GM12801 (cell line): ENCODE measurements around the gene USP24.

Experiments
- CTCF ChIP-seq: IDR thresholded peaks from one replicate; pipeline ENCODE4 v1.5.1; 2011; ENCODE audit warnings: control low read depth; ENCODE audit not compliant: insufficient read length; ENCODE audit errors: extremely low read depth

USP24 gene

GRCh38 chr1:55172687-55173086, 42.5 kb downstream of the USP24 start:
- TF ChIP-seq CTCF: no peak

- no peak for TF ChIP-seq CTCF
These were observed 42.9 kb downstream of the USP24 start for GRCh38 chr1:55172272-55172671.

- no peak for TF ChIP-seq CTCF
These were observed 43.5 kb downstream of the USP24 start for GRCh38 chr1:55171694-55172093.

DNA sequence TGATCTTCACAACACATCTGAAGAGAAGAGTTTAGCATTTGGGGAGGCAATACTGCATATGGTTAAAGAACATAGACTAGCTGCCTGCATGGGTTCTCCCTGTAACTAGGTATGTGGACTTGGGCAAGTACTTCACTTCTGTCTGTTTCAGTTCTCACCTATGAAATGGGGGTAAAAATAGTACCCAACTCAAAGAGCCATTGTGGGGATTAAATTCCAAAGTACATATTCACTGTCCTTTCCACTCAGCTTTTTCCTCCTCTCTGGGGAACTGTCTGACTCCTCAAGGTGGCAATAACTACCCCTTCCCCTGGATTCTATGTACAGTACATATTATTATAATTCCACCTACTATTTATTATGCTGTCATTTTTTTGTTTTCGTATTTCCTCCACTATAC, 44.7 kb downstream of the USP24 start:
- TF ChIP-seq CTCF: no peak

DNA sequence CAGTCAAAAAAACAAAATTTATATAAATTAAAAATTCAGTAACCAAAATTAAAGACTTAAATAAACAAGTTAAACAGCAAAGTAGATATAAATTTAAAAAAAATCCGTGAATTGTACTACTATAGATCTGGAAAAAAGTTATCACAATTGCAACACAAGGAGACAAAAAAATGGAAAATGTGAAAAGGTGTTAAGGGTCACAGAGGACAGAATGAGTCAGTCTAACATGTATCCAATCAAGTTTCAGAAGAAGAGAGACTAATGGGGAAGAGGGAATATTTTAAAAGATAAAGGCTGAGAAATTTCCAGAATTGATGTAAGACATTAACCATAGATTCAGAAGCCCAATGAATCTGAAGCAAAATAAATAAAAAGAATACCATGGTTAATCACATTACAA, 46.0 kb downstream of the USP24 start:
- TF ChIP-seq CTCF: no peak

GRCh38 chr1:55168353-55168752, 46.8 kb downstream of the USP24 start:
- no peak for TF ChIP-seq CTCF

- TF ChIP-seq CTCF: no peak
These were observed 47.8 kb downstream of the USP24 start for GRCh38 chr1:55167224-55167871.
